ENCODE results near the gene CD53.
"Not testable (repeated sequence)": the region's sequence is repeated elsewhere in the genome, so short reads cannot be mapped to it uniquely, and the experiment has no call there.

Gene CD53

DNA sequence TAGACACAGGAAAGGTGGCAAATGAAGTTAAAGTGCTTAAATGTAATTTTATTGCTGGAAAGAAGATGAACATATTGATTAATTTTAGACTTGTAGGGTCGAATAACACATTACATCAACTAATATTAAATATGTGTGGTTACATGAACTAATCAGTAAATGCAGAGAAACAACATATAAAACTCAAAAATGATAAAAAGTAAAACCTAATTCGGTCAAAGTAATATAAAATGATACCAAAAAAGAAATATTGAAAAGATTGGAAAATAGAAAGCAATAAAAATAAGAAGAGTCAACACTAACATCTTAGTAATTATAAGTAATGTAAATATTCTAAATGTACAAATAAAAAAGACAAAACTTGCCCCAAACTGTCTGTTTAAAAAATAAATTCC is 43.3 kb downstream of the CD53 start:
- no peak for DNase-seq (ENCODE audit: low read depth in 2 of 2)

GRCh38 chr1:110916669-110917306 is 43.8 kb downstream of the CD53 start:
- DNase-seq (ENCODE audit: low read depth in 2 of 2), result no peak

DNA sequence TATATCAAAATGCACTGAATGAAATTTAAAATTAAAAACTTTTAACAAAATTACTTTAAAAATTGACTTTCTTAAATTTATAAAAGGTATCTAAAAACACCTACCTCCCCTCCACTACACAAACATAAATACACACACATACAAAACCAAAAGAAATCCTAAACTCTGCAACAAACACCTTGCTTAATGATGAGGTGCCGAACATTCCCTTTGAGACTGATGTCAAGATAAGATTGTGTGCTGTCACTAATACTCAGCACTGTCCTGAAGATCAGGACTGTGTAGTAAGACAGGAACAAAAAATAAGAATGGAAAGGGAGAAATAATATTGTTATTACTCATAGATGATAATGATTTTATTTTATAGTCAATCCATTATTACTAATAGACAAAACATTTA is 45.1 kb downstream of the CD53 start:
- DNase-seq (ENCODE audit: low read depth in 2 of 2), result no peak

DNA sequence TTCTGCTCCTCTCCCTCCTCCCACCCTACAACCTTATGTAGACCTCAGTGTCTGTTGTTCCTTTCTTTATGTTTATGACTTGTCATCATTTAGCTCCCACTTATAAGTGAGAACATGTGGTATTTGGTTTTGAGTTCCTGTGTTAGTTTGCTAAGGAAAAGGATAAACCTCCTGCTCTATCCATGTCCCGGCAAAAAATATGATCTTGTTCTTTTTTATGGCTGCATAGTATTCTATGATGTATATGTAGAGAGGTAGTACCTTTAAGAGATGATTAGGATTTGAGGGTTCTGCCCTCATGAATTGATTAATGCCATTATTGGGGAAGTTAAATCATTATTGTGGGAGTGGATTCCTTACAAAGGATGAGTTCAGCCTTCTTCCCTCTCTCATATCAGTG is 49.0 kb downstream of the CD53 start:
- DNase-seq (ENCODE audit: low read depth in 2 of 2), result no peak

- no peak for DNase-seq (ENCODE audit: low read depth in 2 of 2)
These were observed 54.6 kb downstream of the CD53 start for GRCh38 chr1:110927484-110928075.

DNA sequence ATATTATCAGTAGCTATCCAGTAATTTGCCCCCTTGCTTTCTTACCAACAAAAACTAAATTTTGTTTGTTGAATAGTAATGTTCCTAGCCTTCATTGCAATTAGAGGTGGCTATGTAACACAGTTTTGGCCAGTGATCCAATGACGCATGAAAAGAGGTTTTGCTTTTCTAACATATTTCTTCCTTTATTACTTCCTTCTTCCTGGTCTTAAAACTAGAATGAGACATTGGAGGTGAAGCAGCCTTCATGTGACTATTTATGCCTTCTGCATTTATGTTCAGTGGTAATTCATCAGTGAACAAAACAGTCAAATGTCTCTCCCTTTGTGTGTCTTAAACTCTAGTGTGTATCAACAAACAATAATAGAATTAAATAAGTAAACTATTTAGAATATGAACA is 55.2 kb downstream of the CD53 start:
- DNase-seq (ENCODE audit: low read depth in 2 of 2), result no peak

DNA sequence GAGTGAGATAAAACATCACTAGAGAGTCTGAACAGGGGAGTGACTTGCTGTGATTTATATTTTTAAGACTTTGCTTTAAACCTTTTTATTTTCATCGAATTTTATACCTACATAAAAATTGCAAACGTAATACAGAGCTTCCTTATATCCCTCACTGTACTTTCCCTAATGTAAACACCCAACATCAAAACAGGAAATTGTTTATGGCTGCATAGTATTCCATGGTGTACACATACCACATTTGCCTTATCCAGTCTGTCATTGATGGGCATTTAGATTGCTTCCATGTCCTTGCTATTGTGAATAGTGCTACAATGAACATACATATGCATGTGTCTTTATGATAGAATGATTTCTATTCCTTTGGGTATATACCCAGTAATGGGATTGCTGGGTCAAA is 56.0 kb downstream of the CD53 start:
- DNase-seq (ENCODE audit: low read depth in 2 of 2), result no peak

DNA sequence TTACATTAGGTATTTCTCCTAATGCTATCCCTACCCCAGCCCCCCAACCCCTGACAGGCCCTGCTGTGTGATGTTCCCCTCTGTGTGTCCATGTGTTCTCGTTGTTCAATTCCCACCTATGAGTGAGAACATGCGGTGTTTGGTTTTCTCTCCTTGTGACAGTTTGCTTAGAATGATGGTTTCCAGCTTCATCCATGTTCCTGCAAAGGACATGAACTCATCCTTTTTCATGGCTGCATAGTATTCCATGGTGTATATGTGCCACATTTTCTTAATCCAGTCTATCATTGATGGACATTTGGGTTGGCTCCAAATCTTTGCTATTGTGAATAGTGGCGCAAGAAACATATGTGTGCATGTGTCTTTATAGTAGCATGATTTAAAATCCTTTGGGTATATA is 58.1 kb downstream of the CD53 start:
- not testable (repeated sequence) for DNase-seq (ENCODE audit: low read depth in 2 of 2)

DNA sequence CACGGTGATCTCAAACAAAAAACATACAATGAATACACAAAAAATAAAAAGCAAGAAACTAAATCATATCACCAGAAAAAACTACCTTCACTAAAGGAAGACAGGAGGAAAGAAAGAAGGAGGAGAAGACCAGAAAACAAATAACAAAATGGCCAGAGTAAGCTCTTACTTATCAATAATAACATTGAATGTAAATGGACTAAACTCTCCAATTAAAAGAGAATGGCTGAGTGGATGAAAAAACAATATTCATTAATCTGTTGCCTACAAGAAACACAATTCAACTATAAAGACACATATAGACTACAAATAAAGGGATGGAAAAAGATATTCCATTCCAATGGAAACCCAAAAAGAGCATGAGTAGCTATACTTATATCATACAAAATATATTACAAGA is 63.6 kb downstream of the CD53 start:
- no peak for DNase-seq (ENCODE audit: low read depth in 2 of 2)

- no peak for DNase-seq (ENCODE audit: low read depth in 2 of 2)
These were observed 71.9 kb downstream of the CD53 start for GRCh38 chr1:110944806-110945205.

GRCh38 chr1:110945626-110946025 is 72.7 kb downstream of the CD53 start:
- DNase-seq (ENCODE audit: low read depth in 2 of 2), result no peak

- no peak for DNase-seq (ENCODE audit: low read depth in 2 of 2)
These were observed 75.3 kb downstream of the CD53 start for GRCh38 chr1:110948038-110948810.
